ENCODE measurements around the gene PRM3. TPM values are rescaled to one million over a fixed set of nuclear protein-coding genes. Genes with fewer than 3 reads are reported as not detected.
A peak's percentile ranks its signal among the peaks of the same experiment; 100 is the strongest.

The PRM3 gene
- total and polyA plus RNA-seq, 2 of the 8 experiments (the other 6 are each of a cell fraction or from before 2014, with no cell fraction given) = not detected

DNA sequence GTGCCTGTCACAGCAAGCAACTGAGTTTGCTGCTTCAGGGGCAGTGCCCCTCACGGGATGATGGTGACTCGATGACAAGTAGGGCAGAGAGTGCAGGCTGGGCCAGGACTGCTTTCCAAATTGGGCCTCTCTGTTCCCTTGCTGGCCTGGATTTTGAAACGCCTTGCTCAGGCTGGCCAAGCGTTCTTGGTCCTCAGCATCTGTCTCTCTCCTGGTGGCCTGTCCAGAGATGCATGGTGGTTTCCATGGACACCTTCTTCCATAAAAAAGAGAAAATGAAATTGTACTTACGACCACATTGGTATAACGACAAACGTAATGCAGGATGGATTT is 27.1 kb upstream of the PRM3 start:
- no peaks in the 10 kb centered on the region for H4K20me1 ChIP-seq (replicated peaks in 1 of 2; ENCODE audit: control insufficient read depth in 1 of 2, insufficient read depth in 2 of 2, low read length in 2 of 2)
- H3K27me3 ChIP-seq (replicated peaks in 1 of 4; ENCODE audit: control insufficient read depth in 3 of 4, extremely low read depth in 1 of 4, insufficient read depth in 3 of 4, low read length in 3 of 4) = no peaks in the 10 kb centered on the region
- no peaks in the 10 kb centered on the region for H3K79me1 ChIP-seq (ENCODE audit: low read depth, low read length)
- no peak overlapping the region for H3K4ac ChIP-seq (replicated peaks; ENCODE audit: insufficient read length, low read depth, low read length)
- no peak overlapping the region for H4K91ac ChIP-seq (replicated peaks; ENCODE audit: insufficient read length, low read length)
- H3K4me2 ChIP-seq (ENCODE audit: insufficient read depth in 1 of 2, low read depth in 2 of 2, low read length in 2 of 2) = no peak overlapping the region
- DNase-seq (ENCODE audit: low read depth in 1 of 2, low spot score in 2 of 2) (no peak), FAIRE-seq (no peak)
- H3K23ac ChIP-seq (ENCODE audit: insufficient read length) = no peak overlapping the region
- H3K27ac ChIP-seq (ENCODE audit: low read depth, low read length) = no peak overlapping the region
- H3K9ac ChIP-seq (replicated peaks in 1 of 4; ENCODE audit: extremely low read depth in 1 of 4, low read depth in 3 of 4, low read length in 3 of 4) = no peak overlapping the region
- H3K4me3 ChIP-seq (ENCODE audit: extremely low read depth in 1 of 4, insufficient read depth in 2 of 4, low read depth in 3 of 4, low read length in 4 of 4) = no peak overlapping the region
- no peak overlapping the region for H4K8ac ChIP-seq (ENCODE audit: extremely low read depth, insufficient read depth, low read length)
- H2BK5ac ChIP-seq (ENCODE audit: low read depth, low read length) = no peak overlapping the region
- H2BK120ac ChIP-seq (replicated peaks; ENCODE audit: low read depth, low read length) = no peak overlapping the region
- no peak overlapping the region for H2BK15ac ChIP-seq (ENCODE audit: low read length)
- no peak overlapping the region for H3K18ac ChIP-seq (ENCODE audit: extremely low read depth, low read length)
- H3K79me2 ChIP-seq (ENCODE audit: control insufficient read depth in 1 of 2, insufficient read depth in 2 of 2, low read length in 2 of 2) = no peaks in the 10 kb centered on the region
- ChIA-PET CTCF (ENCODE audit: partially characterized antibody) (interaction anchor here (1.4 kb wide), 1 partner anchor 56 kb away, joined by 3 read pairs; no protein-coding TSS in a partner anchor), POLR2A (ENCODE audit: partially characterized antibody) (no interaction called here)
- H2AFZ ChIP-seq (ENCODE audit: low read length) = no peak overlapping the region
- no peak overlapping the region for H3K56ac ChIP-seq (replicated peaks; ENCODE audit: insufficient read length, low read depth, low read length)
- H2BK20ac ChIP-seq (ENCODE audit: low read length) = 0 out of 2 replicates have a peak overlapping the region, but pooled peaks have one; percentile 56
- 94% methylated on average over 7 of the region's 7 CpGs; no CpG with 5 or more reads in 1 of the 2 experiments for WGBS, 2 experiments (ENCODE audit: extremely low coverage in 1 of 2, insufficient coverage in 1 of 2, insufficient read length in 1 of 2, insufficient replicate concordance in 2 of 2, low coverage in 1 of 2, low lambda C conversion rate in 2 of 2, missing lambda C conversion rate in 1 of 2)
- no peak overlapping the region for H3K14ac ChIP-seq (ENCODE audit: insufficient read length)
- no peaks in the 10 kb centered on the region for H3K9me3 ChIP-seq (ENCODE audit: insufficient read depth in 2 of 2, low read depth in 1 of 2, low read length in 1 of 2)
- no peak overlapping the region for H4K5ac ChIP-seq (ENCODE audit: insufficient read length, low read depth, low read length)
- no peak overlapping the region; the same call in 1 of the 2 replicates for H2AK5ac ChIP-seq (ENCODE audit: low read depth, low read length)
- no peaks in the 10 kb centered on the region for H3K36me3 ChIP-seq (ENCODE audit: control insufficient read depth in 2 of 4, insufficient read depth in 4 of 4, low read length in 3 of 4)
- TF ChIP-seq BRCA1 (IDR thresholded peaks at IDR 0.05; ENCODE audit: low read depth, low read length) = no peak
- H3K4me1 ChIP-seq (replicated peaks in 1 of 4; ENCODE audit: control insufficient read depth in 3 of 4, insufficient read depth in 4 of 4, low read length in 3 of 4) = peaks cover 5 to 9% (median 9%) of the 10 kb centered on the region in 4 experiments
- no peak overlapping the region; the same call in 1 of the 2 replicates for H2BK12ac ChIP-seq (ENCODE audit: low read depth, low read length)
- H3K23me2 ChIP-seq (ENCODE audit: low read depth, low read length) = no peaks in the 10 kb centered on the region
